GM12873 (cell line): Measurements from ENCODE around the gene DDR2.

Source experiments
- TF ChIP-seq, protein P1 (sequence below): IDR thresholded peaks from 2 replicates; pipeline ENCODE4 v1.5.1; 2012; ENCODE audit warnings: low read depth, mild to moderate bottlenecking, moderate library complexity, low read length, control low read depth; ENCODE audit not compliant: insufficient read depth; ENCODE audit errors: missing control alignments

DDR2 gene

DNA sequence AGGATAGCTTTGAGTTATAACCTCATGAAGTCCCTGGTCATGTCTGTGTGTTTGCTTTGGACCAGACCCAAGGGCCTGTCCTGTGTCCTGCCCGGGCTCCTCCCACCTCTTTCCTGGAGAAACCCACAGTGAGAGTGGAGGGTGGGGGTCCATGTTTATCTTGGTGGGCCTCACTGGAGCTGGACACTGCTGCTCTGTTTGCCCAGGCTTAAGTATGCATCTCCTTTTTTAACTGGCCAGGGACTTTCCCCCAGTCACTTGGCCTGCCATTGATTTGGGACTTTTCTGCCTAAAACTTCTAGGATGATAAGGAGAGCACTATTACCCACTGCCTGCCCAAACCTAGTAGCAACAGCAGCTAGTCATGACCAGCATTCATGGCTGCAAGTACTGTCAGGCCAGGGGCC is 49.8 kb downstream of the DDR2 start:
- TF ChIP-seq, protein P1, sequence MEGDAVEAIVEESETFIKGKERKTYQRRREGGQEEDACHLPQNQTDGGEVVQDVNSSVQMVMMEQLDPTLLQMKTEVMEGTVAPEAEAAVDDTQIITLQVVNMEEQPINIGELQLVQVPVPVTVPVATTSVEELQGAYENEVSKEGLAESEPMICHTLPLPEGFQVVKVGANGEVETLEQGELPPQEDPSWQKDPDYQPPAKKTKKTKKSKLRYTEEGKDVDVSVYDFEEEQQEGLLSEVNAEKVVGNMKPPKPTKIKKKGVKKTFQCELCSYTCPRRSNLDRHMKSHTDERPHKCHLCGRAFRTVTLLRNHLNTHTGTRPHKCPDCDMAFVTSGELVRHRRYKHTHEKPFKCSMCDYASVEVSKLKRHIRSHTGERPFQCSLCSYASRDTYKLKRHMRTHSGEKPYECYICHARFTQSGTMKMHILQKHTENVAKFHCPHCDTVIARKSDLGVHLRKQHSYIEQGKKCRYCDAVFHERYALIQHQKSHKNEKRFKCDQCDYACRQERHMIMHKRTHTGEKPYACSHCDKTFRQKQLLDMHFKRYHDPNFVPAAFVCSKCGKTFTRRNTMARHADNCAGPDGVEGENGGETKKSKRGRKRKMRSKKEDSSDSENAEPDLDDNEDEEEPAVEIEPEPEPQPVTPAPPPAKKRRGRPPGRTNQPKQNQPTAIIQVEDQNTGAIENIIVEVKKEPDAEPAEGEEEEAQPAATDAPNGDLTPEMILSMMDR: no peak

DNA sequence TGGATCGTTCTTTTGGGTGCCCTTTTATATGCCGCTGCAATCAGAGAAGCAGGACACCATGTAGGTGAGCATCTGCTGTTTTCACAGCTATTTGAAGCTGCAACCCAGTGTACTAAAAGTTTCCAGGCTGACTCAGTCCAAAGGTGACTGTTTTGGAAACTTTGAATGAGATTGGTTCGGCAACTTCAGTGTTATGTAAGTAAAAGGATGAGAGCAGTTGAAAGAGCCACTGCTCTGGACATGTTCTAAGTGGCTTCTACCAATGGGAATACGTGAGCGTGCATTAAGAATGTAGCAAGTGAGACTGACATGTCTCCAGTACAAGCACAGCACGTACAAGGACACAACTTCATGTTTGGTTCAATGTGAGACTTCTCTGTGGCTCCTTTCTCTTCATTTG is 55.6 kb downstream of the DDR2 start:
- TF ChIP-seq, protein P1: no peak

DNA sequence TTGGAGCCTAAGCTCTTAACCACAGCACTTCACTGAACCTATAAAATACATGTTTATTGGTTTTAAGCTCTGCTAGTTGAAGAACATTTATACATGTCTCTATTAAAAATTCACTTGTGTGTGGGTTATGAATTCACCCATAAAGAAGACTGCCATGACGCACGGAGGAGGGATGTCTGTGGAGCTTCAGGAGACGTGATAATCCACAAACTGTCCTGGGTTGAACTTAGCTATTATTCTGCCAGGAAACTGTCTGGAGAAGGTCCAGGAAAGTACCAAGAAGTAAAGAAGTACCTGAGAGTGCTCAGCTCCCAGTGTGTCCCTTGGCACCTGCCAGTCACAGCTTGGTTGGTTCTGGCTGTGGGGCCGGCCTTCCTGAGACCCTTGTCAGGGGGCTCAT is 56.3 kb downstream of the DDR2 start:
- TF ChIP-seq, protein P1: no peak

DNA sequence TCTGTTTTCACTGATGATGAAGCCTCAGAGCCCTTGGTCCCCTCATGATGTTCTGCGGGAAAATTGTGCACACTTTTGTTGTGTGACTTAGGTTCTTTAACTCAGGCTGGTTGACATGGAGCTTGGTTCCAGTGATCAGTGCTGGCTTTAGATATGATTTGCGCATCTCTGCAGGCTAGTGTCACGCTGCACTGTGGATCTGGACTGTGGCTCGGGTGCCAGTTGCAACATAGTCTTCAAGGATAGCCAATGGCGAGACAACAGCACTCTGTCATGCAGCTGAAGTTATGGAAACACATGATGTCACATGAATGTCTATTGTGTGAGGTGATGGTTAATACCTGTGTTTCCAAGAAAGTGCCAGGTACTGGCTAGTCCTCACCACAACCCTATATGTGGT is 56.7 kb downstream of the DDR2 start:
- TF ChIP-seq, protein P1: no peak

DNA sequence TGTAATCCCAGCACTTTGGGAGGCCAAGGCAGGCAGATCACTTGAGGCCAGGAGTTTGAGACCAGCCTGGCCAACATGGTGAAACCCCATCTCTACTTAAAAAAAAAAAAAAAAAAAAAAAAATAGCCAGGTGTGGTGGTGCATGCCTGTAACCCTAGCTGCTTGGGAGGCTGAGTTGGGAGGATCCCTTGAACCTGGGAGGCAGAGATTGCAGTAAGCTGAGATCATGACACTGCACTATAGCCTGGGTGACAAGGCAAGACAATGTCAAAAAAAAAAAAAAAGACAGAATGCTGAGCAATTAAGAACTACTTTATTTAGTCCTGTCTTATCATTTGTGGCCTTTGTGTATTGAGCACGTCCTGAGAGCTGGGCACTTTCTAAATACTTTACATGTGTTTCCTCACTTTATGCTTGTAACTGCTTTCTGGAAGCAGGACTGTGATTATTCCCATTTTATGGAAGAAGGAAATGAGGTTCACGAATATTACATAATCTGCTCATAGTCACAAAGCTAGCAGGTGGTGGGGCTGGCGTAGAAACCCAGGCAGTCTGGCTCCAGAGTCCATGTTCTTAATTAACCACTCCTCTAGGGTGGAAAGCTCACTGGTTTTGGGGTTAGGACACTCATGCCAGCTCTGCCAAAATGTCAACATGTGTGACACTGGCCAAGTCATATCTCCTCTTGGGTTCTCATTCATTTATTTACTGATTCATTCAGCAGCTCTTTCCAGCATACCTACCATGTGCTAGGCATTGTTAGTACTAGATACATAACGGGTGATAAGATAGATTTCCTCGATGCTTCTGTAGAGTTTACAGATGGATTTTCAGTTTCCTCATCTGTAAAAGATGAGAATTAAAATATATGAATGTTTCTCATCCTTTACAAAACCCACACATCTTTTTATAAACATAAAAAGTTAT is 57.7 kb downstream of the DDR2 start:
- TF ChIP-seq, protein P1: no peak

DNA sequence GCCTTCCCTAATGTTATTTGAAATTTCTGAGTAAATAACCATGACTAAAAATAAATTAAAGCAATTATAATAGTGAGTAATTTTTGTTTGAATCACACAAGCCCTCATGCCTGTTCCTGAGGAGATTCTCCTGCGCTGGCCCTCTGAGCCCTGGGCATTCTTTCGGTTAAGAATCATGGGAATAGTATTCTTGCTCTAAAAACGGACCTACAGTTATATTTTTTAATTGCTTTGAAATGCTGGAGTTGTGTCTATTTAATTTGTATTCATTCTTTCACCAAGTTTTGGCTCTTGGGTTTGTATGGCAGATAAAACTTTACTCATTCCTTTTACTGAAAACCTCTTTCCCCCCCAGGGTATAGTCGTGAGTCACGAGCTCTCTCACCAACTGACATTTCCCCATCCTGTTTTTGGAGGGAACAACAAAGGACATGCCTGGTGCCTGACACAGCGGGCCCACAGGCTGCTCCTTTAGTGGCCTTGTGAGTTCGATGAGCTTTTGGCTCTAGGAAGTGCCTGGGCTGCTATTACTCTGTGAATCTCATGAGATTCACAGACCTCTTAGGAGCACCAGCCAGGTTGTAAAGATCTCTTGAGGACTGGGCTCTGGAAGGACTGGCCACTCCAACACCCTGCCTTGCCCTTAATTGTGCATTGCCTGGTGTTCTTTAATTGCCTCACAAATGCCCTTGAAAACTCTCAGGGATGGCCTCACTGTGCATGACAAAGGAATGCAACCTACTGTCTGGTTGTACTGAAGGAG is 58.6 kb downstream of the DDR2 start:
- TF ChIP-seq, protein P1: no peak

DNA sequence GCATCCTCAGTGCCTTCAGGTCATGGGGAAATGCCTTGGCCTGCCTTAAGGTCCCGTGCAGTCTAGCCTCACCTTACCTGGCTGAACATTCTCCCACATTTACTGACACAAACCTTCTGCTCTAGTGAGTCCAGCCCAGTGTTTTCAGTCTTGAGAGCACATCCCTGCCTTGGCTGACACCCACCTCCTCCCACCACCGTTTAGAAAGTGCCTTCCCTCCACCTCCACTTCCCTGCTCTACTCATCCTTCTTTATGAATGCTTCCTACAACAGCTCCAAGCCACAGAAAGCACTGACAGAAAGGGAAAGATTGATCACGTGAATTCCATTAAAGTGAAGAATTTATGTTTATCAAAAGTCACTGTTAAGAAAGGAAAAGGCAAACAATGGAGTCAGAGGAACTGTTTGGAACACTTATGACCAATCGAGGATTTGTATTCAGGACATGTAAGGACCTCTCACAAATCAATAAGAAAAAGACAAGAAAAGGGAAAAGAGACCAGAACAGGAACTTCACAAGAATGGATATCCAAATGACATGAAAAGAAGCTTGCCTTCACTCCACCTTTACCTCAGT is 59.8 kb downstream of the DDR2 start:
- TF ChIP-seq, protein P1: no peak
